ENCODE results near the gene TMUB2.
A peak's percentile ranks its signal among the peaks of the same experiment; 100 is the strongest.
"Not testable (repeated sequence)": the region's sequence is repeated elsewhere in the genome, so short reads cannot be mapped to it uniquely, and the experiment has no call there.

TMUB2 gene

DNA sequence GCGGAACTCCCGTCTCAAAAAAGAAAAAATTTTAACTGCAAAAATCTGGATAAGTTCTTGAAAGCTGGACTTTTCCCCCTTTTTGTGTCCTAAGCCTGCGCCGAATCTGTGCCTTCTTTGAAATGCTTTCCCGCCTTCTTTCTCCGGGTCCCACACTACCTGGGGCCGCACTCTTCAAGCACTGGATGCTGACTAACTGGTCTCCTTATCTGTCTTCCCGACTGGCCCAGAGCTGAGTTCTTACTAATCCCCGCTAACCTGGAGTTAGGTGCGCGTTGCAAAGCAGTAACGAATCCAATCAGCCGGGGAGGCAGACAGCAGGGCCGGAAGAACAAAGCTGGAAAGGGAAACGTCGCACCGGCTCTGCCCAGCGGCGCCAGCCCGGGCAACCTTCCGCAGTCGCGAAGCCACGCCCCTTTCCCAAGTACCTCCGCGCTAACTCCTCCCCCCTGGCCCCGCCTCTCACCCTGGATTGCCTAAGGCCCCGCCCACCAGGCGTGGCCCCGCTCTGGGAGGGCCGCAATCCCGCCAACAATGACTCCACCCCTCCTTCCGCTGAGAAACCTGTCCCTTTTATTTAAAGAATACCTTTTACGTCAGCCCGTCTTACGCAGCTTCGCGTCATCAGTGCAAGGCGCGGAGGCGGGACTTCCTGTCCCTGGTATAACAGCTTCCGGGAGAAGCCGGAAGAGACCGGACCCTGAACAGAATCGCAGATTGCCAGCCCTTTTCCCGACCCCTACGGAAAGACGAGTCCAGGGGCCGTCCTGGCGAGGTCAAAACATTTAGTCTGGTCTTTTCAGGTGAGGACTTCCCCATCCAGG lies at the start of gene TMUB2:
TSS of gene TMUB2 (plus strand) at position 666 of the 824 bp plus-strand sequence. CDS start 737 bp downstream, outside the sequence.
- TF ChIP-seq, protein P1, sequence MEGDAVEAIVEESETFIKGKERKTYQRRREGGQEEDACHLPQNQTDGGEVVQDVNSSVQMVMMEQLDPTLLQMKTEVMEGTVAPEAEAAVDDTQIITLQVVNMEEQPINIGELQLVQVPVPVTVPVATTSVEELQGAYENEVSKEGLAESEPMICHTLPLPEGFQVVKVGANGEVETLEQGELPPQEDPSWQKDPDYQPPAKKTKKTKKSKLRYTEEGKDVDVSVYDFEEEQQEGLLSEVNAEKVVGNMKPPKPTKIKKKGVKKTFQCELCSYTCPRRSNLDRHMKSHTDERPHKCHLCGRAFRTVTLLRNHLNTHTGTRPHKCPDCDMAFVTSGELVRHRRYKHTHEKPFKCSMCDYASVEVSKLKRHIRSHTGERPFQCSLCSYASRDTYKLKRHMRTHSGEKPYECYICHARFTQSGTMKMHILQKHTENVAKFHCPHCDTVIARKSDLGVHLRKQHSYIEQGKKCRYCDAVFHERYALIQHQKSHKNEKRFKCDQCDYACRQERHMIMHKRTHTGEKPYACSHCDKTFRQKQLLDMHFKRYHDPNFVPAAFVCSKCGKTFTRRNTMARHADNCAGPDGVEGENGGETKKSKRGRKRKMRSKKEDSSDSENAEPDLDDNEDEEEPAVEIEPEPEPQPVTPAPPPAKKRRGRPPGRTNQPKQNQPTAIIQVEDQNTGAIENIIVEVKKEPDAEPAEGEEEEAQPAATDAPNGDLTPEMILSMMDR (IDR thresholded peaks at IDR 0.05; ENCODE audit: insufficient read depth, low read length, poor library complexity, severe bottlenecking), result no peak
- TF ChIP-seq EZH2phosphoT487 (conservative IDR thresholded peaks at IDR 0.05; ENCODE audit: low read length), result no peak
- 0 out of 2 replicates have a peak, but pooled peaks cover 3% of the 10 kb centered on the region for H3F3A ChIP-seq (ENCODE audit: insufficient read depth)
- no peaks in the 10 kb centered on the region for H3K27me3 ChIP-seq (ENCODE audit: low read length)
- H2AFZ ChIP-seq (ENCODE audit: low read depth, low read length, severe bottlenecking), result peak within 1 kb of the TSS; percentile 81
- 0 out of 2 replicates have a peak, but pooled peaks cover 2% of the 10 kb centered on the region for H3K36me3 ChIP-seq (ENCODE audit: low read length)
- H3K4me3 ChIP-seq (ENCODE audit: insufficient read depth, low read length, poor library complexity, severe bottlenecking), result peak within 1 kb of the TSS; percentile 100
- H3K9me3 ChIP-seq (ENCODE audit: insufficient read depth, low read length), result no peaks in the 10 kb centered on the region
- no peaks in the 10 kb centered on the region for H3K9me2 ChIP-seq (replicated peaks; ENCODE audit: insufficient read depth, low read length)
- peak within 1 kb of the TSS; percentile 83 for H3K27ac ChIP-seq (ENCODE audit: low read depth, low read length)
- peak within 1 kb of the TSS; percentile 99 for H3K4me2 ChIP-seq (ENCODE audit: low read depth, low read length, poor library complexity, severe bottlenecking)
- H4K20me1 ChIP-seq (ENCODE audit: low read depth, low read length), result peaks cover 4% of the 10 kb centered on the region; the same call in 1 of the 2 replicates
- H3K9ac ChIP-seq (ENCODE audit: low read length), result peak within 1 kb of the TSS; percentile 81
- H3K79me2 ChIP-seq (ENCODE audit: insufficient read depth, low read length), result peaks cover 61% of the 10 kb centered on the region

DNA sequence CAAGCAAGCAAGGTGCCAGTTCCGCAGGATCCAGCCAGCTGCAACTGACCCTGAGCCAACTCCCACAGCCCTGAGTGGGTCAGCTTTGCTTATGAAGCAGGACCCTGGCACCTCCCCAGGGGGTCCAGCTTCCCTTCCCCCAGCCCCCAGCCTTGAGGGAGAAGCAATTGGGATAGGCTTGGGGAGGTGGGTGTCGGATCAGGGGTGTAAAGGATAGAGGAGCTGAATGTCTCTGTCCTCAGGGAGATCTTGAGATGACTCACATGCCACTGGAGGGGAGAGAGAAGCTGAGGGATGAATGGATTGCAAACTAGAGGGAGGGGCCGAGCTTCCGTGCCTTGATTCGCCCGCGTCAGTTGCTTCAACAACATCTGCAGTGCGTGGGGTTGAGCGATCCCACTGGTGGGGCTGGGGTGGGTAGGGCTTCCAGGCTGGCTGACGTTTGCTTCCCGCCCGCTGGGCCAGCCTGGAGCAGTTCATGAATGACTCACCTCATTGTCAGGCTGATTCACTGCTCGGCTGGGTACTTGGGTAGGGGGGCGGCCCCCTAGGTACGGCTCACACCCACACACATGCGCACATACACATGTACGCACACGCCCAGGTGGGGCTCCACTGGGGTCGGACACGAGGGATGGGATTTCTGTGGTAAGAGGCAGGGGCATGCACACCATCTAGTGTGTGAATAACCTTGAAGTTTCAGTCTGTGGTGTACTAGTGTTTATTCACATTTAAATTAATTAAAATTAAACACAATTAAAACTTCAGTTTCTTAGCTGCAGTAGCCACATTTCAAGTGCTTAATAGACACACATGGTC lies 48.7 kb upstream of the TMUB2 start:
- no peak overlapping the region for H3K27ac ChIP-seq (ENCODE audit: low read depth, low read length)
- no peak overlapping the region for H3K4me3 ChIP-seq (ENCODE audit: insufficient read depth, low read length, poor library complexity, severe bottlenecking)
- no peaks in the 10 kb centered on the region for H3K9me2 ChIP-seq (replicated peaks; ENCODE audit: insufficient read depth, low read length)
- H4K20me1 ChIP-seq (ENCODE audit: low read depth, low read length), result no peaks in the 10 kb centered on the region
- H3K27me3 ChIP-seq (ENCODE audit: low read length), result no peaks in the 10 kb centered on the region
- no peaks in the 10 kb centered on the region for H3F3A ChIP-seq (ENCODE audit: insufficient read depth)
- no peak overlapping the region for H3K4me2 ChIP-seq (ENCODE audit: low read depth, low read length, poor library complexity, severe bottlenecking)
- TF ChIP-seq, protein P1 (IDR thresholded peaks at IDR 0.05; ENCODE audit: insufficient read depth, low read length, poor library complexity, severe bottlenecking), result no peak
- no peak for TF ChIP-seq EZH2phosphoT487 (conservative IDR thresholded peaks at IDR 0.05; ENCODE audit: low read length)
- H3K9me3 ChIP-seq (ENCODE audit: insufficient read depth, low read length), result no peaks in the 10 kb centered on the region
- H3K9ac ChIP-seq (ENCODE audit: low read length), result no peak overlapping the region
- H2AFZ ChIP-seq (ENCODE audit: low read depth, low read length, severe bottlenecking), result no peak overlapping the region
- no peaks in the 10 kb centered on the region for H3K36me3 ChIP-seq (ENCODE audit: low read length)
- peaks cover 12% of the 10 kb centered on the region; the same call in 1 of the 2 replicates for H3K79me2 ChIP-seq (ENCODE audit: insufficient read depth, low read length)

DNA sequence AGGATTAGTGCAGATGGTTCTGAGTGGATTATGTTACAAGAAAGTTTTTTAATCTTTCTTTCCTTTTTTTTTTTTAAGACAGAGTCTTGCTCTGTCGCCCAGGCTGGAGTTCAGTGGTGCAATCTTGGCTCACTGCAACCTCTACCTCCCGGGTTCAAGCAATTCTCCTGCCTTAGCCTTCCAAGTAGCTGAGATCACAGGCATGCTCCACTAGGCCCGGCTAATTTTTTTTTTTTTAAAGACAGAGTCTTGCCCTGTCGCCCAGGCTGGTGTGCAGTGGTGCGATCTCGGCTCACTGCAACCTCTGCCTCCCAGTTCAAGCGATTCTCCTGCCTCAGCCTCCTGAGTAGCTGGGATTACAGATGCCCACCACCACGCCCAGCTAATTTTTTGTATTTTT lies 42.9 kb upstream of the TMUB2 start:
- not testable (repeated sequence) for H3K36me3 ChIP-seq (ENCODE audit: low read length); H3K27me3 ChIP-seq (ENCODE audit: low read length); H3K4me3 ChIP-seq (ENCODE audit: insufficient read depth, low read length, poor library complexity, severe bottlenecking); H3K27ac ChIP-seq (ENCODE audit: low read depth, low read length); H3K9me3 ChIP-seq (ENCODE audit: insufficient read depth, low read length); H3F3A ChIP-seq (ENCODE audit: insufficient read depth); H2AFZ ChIP-seq (ENCODE audit: low read depth, low read length, severe bottlenecking); H3K9ac ChIP-seq (ENCODE audit: low read length); H3K9me2 ChIP-seq (replicated peaks; ENCODE audit: insufficient read depth, low read length); H3K4me2 ChIP-seq (ENCODE audit: low read depth, low read length, poor library complexity, severe bottlenecking); H4K20me1 ChIP-seq (ENCODE audit: low read depth, low read length)
- peaks cover 16% of the 10 kb centered on the region; the same call in 1 of the 2 replicates for H3K79me2 ChIP-seq (ENCODE audit: insufficient read depth, low read length)

Measured in SU-DHL-6 (cell line).